ENCODE data around the gene C12orf42. TPM values are rescaled to one million over a fixed set of nuclear protein-coding genes. Genes with fewer than 3 reads are reported as not detected.

The C12orf42 gene
- total and polyA plus RNA-seq, 2 donors from 2014 or later = 0.94 TPM; not detected in 1

DNA sequence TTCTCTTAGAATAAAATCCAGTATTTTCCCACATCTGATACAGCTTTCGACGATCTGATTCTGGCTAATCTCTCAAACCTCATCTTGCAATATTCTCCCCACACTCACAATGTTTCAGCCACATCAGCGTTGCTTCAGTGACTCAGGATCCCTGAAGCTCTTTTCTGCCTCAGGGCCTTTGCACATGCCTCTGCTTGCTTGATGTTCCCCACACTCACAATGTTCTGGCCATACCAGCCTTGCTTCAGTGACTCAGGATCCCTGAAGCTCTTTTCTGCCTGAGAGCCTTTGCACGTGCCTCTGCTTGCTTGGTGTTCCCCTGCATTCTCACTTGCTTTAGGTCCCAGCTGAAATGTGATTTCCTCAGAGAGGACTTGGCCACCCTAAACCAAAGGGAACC is 2.6 kb downstream of the C12orf42 start:
- Histone ChIP-seq H3K9ac (ENCODE audit: low read length in 3 of 3) (no peak overlapping the region), H3K27me3 (ENCODE audit: control insufficient read depth, insufficient read depth, low read length) (peaks cover 12% of the 10 kb centered on the region), H3K4me3 (ENCODE audit: low read length in 3 of 3) (no peak overlapping the region), H3K36me3 (ENCODE audit: control insufficient read depth in 2 of 3, insufficient read depth in 3 of 3, low read length in 3 of 3) (no peaks in the 10 kb centered on the region), H3K9me3 (ENCODE audit: control insufficient read depth in 2 of 3, insufficient read depth in 1 of 3, low read length in 3 of 3) (no peaks in the 10 kb centered on the region), H3K4me1 (ENCODE audit: control insufficient read depth in 2 of 3, insufficient read depth in 2 of 3, low read depth in 1 of 3, low read length in 3 of 3) (no peaks in the 10 kb centered on the region), H3K27ac (ENCODE audit: low read depth in 2 of 2, low read length in 2 of 2) (no peak overlapping the region)
- TF ChIP-seq, protein P1, sequence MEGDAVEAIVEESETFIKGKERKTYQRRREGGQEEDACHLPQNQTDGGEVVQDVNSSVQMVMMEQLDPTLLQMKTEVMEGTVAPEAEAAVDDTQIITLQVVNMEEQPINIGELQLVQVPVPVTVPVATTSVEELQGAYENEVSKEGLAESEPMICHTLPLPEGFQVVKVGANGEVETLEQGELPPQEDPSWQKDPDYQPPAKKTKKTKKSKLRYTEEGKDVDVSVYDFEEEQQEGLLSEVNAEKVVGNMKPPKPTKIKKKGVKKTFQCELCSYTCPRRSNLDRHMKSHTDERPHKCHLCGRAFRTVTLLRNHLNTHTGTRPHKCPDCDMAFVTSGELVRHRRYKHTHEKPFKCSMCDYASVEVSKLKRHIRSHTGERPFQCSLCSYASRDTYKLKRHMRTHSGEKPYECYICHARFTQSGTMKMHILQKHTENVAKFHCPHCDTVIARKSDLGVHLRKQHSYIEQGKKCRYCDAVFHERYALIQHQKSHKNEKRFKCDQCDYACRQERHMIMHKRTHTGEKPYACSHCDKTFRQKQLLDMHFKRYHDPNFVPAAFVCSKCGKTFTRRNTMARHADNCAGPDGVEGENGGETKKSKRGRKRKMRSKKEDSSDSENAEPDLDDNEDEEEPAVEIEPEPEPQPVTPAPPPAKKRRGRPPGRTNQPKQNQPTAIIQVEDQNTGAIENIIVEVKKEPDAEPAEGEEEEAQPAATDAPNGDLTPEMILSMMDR (IDR thresholded peaks at IDR 0.05; ENCODE audit: borderline replicate concordance, extremely low read depth, insufficient read depth) = no peak
- FAIRE-seq (no peak), DNase-seq (no peak)
- intact Hi-C loops (cut with DNase I) = no loop called here

DNA sequence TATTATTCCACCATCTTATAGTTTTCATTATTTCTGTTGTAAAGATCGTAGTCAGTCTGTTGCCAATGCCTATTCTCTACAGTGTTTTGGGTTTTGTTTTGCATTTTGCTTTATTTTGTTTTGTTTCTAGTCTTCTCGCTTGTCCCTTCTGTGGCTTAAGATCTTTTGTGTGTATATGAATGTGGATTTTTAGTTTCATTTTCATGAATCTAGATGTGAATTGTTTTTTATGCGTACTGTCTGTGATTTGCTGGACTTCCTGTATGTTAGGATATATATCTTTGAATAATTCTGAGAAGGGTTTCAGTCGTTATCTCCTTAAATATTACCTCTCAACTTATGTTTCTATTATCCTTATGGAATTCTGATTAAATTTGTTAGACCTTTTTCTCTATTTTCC is 13.4 kb downstream of the C12orf42 start:
- intact Hi-C loops (cut with DNase I) = no loop called here

DNA sequence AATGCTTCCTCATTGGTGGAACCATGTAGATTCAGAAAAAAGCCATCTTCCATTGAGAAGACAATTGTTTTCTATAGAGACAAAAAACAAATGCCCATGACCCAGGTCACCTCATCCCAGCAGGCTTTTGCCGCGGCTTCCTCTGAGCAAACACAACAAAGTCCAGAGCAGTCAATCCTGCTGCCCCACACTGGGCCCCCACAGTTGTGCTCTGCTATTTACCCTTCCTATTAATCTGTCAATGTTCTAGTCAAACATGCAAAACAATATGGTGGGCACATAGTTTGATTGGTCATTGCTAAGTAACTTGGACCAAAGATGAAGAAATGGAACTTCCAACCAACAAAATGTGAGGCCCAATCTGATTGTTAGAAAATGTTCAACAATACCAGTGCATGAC is 20.7 kb downstream of the C12orf42 start:
- H3K9ac ChIP-seq (ENCODE audit: low read length in 3 of 3) = no peak overlapping the region
- TF ChIP-seq, protein P1 (IDR thresholded peaks at IDR 0.05; ENCODE audit: borderline replicate concordance, extremely low read depth, insufficient read depth) = no peak
- H3K27ac ChIP-seq (ENCODE audit: low read depth in 2 of 2, low read length in 2 of 2) = no peak overlapping the region
- no peaks in the 10 kb centered on the region for H3K4me1 ChIP-seq (ENCODE audit: control insufficient read depth in 2 of 3, insufficient read depth in 2 of 3, low read depth in 1 of 3, low read length in 3 of 3)
- no peak for FAIRE-seq
- no peaks in the 10 kb centered on the region for H3K36me3 ChIP-seq (ENCODE audit: control insufficient read depth in 2 of 3, insufficient read depth in 3 of 3, low read length in 3 of 3)
- no peak for DNase-seq
- no peak overlapping the region for H3K4me3 ChIP-seq (ENCODE audit: low read length in 3 of 3)
- H3K27me3 ChIP-seq (ENCODE audit: control insufficient read depth, insufficient read depth, low read length) = no peaks in the 10 kb centered on the region
- H3K9me3 ChIP-seq (ENCODE audit: control insufficient read depth in 2 of 3, insufficient read depth in 1 of 3, low read length in 3 of 3) = no peaks in the 10 kb centered on the region
- intact Hi-C loops (cut with DNase I) = no loop called here

More for the DNA sequence above, 13.4 kb downstream of the C12orf42 start:
- H3K9ac ChIP-seq (ENCODE audit: low read length in 3 of 3) = no peak overlapping the region
- DNase-seq = no peak
- no peaks in the 10 kb centered on the region for H3K4me1 ChIP-seq (ENCODE audit: control insufficient read depth in 2 of 3, insufficient read depth in 2 of 3, low read depth in 1 of 3, low read length in 3 of 3)
- no peak overlapping the region for H3K27ac ChIP-seq (ENCODE audit: low read depth in 2 of 2, low read length in 2 of 2)
- H3K9me3 ChIP-seq (ENCODE audit: control insufficient read depth in 2 of 3, insufficient read depth in 1 of 3, low read length in 3 of 3) = peaks cover 0 to 3% (median 0%) of the 10 kb centered on the region in 3 donors
- TF ChIP-seq, protein P1 (IDR thresholded peaks at IDR 0.05; ENCODE audit: borderline replicate concordance, extremely low read depth, insufficient read depth) = no peak
- no peaks in the 10 kb centered on the region for H3K27me3 ChIP-seq (ENCODE audit: control insufficient read depth, insufficient read depth, low read length)
- no peak for FAIRE-seq
- no peaks in the 10 kb centered on the region for H3K36me3 ChIP-seq (ENCODE audit: control insufficient read depth in 2 of 3, insufficient read depth in 3 of 3, low read length in 3 of 3)
- no peak overlapping the region for H3K4me3 ChIP-seq (ENCODE audit: low read length in 3 of 3)

DNA sequence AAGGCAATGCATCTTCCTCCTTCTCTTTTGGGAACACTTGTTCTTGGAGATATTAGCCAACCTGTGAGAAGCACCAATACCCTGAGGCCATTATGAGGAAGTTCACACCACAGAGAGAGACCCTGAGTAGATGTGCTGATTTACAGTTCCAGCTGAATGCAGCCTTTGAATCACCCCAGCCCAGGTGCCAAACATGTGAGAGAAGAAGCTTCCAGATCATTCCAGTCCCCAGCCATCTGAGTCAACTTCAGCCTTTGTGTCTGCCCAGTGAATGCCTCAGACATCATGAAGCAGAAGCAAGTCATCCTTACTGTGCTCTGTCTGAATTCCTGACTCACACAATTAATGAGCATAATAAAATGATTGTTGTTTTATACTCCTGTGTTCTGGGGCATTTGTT is 25.1 kb downstream of the C12orf42 start:
- FAIRE-seq (no peak), DNase-seq (no peak)
- no peaks in the 10 kb centered on the region for H3K36me3 ChIP-seq (ENCODE audit: control insufficient read depth in 2 of 3, insufficient read depth in 3 of 3, low read length in 3 of 3)
- H3K9ac ChIP-seq (ENCODE audit: low read length in 3 of 3) = no peak overlapping the region
- no peaks in the 10 kb centered on the region for H3K27me3 ChIP-seq (ENCODE audit: control insufficient read depth, insufficient read depth, low read length)
- no peaks in the 10 kb centered on the region for H3K4me1 ChIP-seq (ENCODE audit: control insufficient read depth in 2 of 3, insufficient read depth in 2 of 3, low read depth in 1 of 3, low read length in 3 of 3)
- no peak overlapping the region for H3K27ac ChIP-seq (ENCODE audit: low read depth in 2 of 2, low read length in 2 of 2)
- TF ChIP-seq, protein P1 (IDR thresholded peaks at IDR 0.05; ENCODE audit: borderline replicate concordance, extremely low read depth, insufficient read depth) = no peak
- H3K4me3 ChIP-seq (ENCODE audit: low read length in 3 of 3) = no peak overlapping the region
- no peaks in the 10 kb centered on the region for H3K9me3 ChIP-seq (ENCODE audit: control insufficient read depth in 2 of 3, insufficient read depth in 1 of 3, low read length in 3 of 3)
- intact Hi-C loops (cut with DNase I) = no loop called here

Measured in kidney (tissue), 14 donors.